Trophoblast cell (in vitro differentiated cells and primary cell): ENCODE results near the gene MAGI2.

Experiments used
- DNase-seq, 2 donors: peaks; one replicate each; pipeline ENCODE4 v3.0.0-alpha.2; 2016
- H2AFZ ChIP-seq: 2 replicates; pipeline ENCODE4 v1.6.1; 2013; ENCODE audit warnings: low read length, moderate library complexity, mild to moderate bottlenecking; ENCODE audit not compliant: insufficient read depth, poor library complexity
- H2AK5ac ChIP-seq: 2 replicates; pipeline ENCODE4 v1.6.1; 2013; ENCODE audit warnings: mild to moderate bottlenecking, low read length
- H2BK120ac ChIP-seq: 2 replicates; pipeline ENCODE4 v1.6.1; 2013; ENCODE audit warnings: low read length, mild to moderate bottlenecking, moderate library complexity; ENCODE audit not compliant: insufficient read depth, poor library complexity
- H2BK12ac ChIP-seq: 2 replicates; pipeline ENCODE4 v1.6.1; 2013; ENCODE audit warnings: mild to moderate bottlenecking, low read length, moderate library complexity
- H2BK5ac ChIP-seq: 2 replicates; pipeline ENCODE4 v1.6.1; 2013; ENCODE audit warnings: low read length, low read depth, moderate library complexity, mild to moderate bottlenecking; ENCODE audit not compliant: poor library complexity
- H3K14ac ChIP-seq: 2 replicates; pipeline ENCODE4 v1.6.1; 2013; ENCODE audit warnings: mild to moderate bottlenecking, low read length
- H3K18ac ChIP-seq: 2 replicates; pipeline ENCODE4 v1.6.1; 2013; ENCODE audit warnings: mild to moderate bottlenecking, low read length
- H3K23ac ChIP-seq: 2 replicates; pipeline ENCODE4 v1.6.1; 2013; ENCODE audit warnings: low read length
- H3K27ac ChIP-seq: 2 replicates; pipeline ENCODE4 v1.5.1; 2013; ENCODE audit warnings: low read depth, mild to moderate bottlenecking, inconsistent platforms, low read length, moderate library complexity
- H3K27me3 ChIP-seq: 2 replicates; pipeline ENCODE4 v1.6.1; 2013; ENCODE audit warnings: inconsistent platforms, mild to moderate bottlenecking, low read length, moderate library complexity; ENCODE audit not compliant: insufficient read depth
- H3K36me3 ChIP-seq, 2 experiments: 1 replicate in 1 of 2; 2 replicates in 1 of 2; pipeline ENCODE4 v1.6.1; 2013; ENCODE audit warnings: low read length in 2 of 2, mild to moderate bottlenecking in 2 of 2, moderate library complexity in 1 of 2; ENCODE audit not compliant: insufficient read depth in 2 of 2, control insufficient read depth in 1 of 2
- H3K4ac ChIP-seq: 2 replicates; pipeline ENCODE4 v1.6.1; 2013; ENCODE audit warnings: low read depth, mild to moderate bottlenecking, low read length, moderate library complexity
- H3K4me1 ChIP-seq, 2 experiments: 1 replicate in 1 of 2; 2 replicates in 1 of 2; pipeline ENCODE4 v1.6.1; 2013; ENCODE audit warnings: low read length in 2 of 2, mild to moderate bottlenecking in 2 of 2, moderate library complexity in 1 of 2; ENCODE audit not compliant: insufficient read depth in 2 of 2, control insufficient read depth in 1 of 2
- H3K4me2 ChIP-seq: 2 replicates; pipeline ENCODE4 v1.6.1; 2013; ENCODE audit warnings: inconsistent platforms, mild to moderate bottlenecking, low read length, moderate library complexity
- H3K4me3 ChIP-seq: 2 replicates; pipeline ENCODE4 v1.5.1; 2013; ENCODE audit warnings: mild to moderate bottlenecking, low read depth, low read length, inconsistent platforms
- H3K79me1 ChIP-seq: one replicate; pipeline ENCODE4 v1.6.1; 2013; ENCODE audit warnings: low read length
- H3K79me2 ChIP-seq: 2 replicates; pipeline ENCODE4 v1.6.1; 2013; ENCODE audit warnings: low read length, mild to moderate bottlenecking; ENCODE audit not compliant: control insufficient read depth, insufficient read depth, poor library complexity
- H3K9ac ChIP-seq: 2 replicates; pipeline ENCODE4 v1.6.1; 2013; ENCODE audit warnings: mild to moderate bottlenecking, low read length
- H3K9me3 ChIP-seq: 2 replicates; pipeline ENCODE4 v1.6.1; 2013; ENCODE audit warnings: low read depth, mild to moderate bottlenecking, control low read depth, inconsistent platforms, low read length; ENCODE audit not compliant: insufficient read depth
- H4K12ac ChIP-seq: 2 replicates; pipeline ENCODE4 v1.6.1; 2013; ENCODE audit warnings: low read depth, mild to moderate bottlenecking, low read length, moderate library complexity
- H4K8ac ChIP-seq: 2 replicates; pipeline ENCODE4 v1.6.1; 2013; ENCODE audit warnings: low read depth, mild to moderate bottlenecking, low read length, moderate library complexity
- H4K91ac ChIP-seq: one replicate; pipeline ENCODE4 v1.6.1; 2013; ENCODE audit warnings: low read depth, mild to moderate bottlenecking, low read length, moderate library complexity
- WGBS: extraction: QIAGEN DNeasy Blood & Tissue Kit; methylation state at CpG from one replicate; pipeline ENCODE4 v1.1.7; 2013; ENCODE audit warnings: missing lambda C conversion rate; ENCODE audit not compliant: insufficient read length, insufficient coverage; ENCODE audit errors: extremely low coverage; 5-methylcytosine and 5-hydroxymethylcytosine counted together

Gene MAGI2

DNA sequence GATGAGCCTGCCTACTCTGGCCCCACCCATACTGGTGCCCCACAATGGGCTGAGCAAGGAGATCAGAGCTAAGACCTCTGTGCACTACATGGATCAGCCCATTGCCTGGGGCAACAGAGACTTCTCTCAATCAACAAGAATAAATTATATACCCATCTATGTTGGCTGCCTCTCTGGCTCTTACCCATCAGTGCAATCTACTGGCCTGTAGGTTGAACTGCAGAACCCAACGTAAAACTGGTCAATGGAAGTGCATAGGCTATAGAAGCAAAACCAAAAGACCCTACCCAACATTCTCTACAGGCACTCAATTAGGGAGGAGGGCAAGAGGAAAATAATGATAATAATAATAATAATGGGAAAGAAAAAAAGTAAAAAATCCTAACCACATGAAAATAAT is 574.3 kb downstream of the MAGI2 start:
- Histone ChIP-seq H2BK120ac (no peak overlapping the region), H2BK12ac (no peak overlapping the region), H3K27ac (no peak overlapping the region), H2AK5ac (no peak overlapping the region), H3K4me1 (no peaks in the 10 kb centered on the region), H4K12ac (no peak overlapping the region), H3K79me1 (no peaks in the 10 kb centered on the region), H3K36me3 (no peaks in the 10 kb centered on the region), H3K4ac (no peak overlapping the region), H3K23ac (no peak overlapping the region), H4K91ac (no peak overlapping the region), H3K4me3 (no peak overlapping the region), H3K18ac (no peak overlapping the region), H3K4me2 (no peak overlapping the region), H2AFZ (no peak overlapping the region), H3K79me2 (no peaks in the 10 kb centered on the region), H3K14ac (no peak overlapping the region), H4K8ac (no peak overlapping the region), H3K27me3 (no peaks in the 10 kb centered on the region), H3K9ac (no peak overlapping the region), H3K9me3 (peaks cover 2% of the 10 kb centered on the region), H2BK5ac (no peak overlapping the region)
- no CpG with 5 or more reads among the region's 1 CpG for WGBS
- no peak for DNase-seq

DNA sequence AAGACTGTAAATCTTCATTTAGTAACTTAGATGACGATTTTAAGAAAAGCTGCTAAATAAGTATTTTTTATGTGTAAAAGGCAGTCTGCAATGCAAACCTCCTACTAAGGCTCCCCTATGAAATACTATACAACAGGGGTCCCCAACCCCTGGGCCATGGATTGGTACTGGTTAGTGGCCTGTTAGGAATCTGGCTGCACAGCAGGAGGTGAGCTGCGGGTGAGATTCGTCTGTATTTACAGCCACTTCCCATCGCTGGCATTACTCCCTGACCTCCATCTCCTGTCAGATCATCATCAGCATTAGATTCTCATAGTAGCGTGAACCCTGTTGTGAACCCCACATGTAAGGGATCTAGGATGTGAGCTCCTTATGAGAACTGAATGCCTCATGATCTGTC is 580.4 kb downstream of the MAGI2 start:
- no CpG with 5 or more reads among the region's 5 CpGs for WGBS
- H4K8ac ChIP-seq: no peak overlapping the region
- no peak overlapping the region for H2AK5ac ChIP-seq
- H3K18ac ChIP-seq: no peak overlapping the region
- no peak overlapping the region for H3K4me3 ChIP-seq
- no peaks in the 10 kb centered on the region for H3K79me1 ChIP-seq
- H4K91ac ChIP-seq: no peak overlapping the region
- H3K4me1 ChIP-seq: no peaks in the 10 kb centered on the region
- H3K4ac ChIP-seq: no peak overlapping the region
- H2AFZ ChIP-seq: no peak overlapping the region
- H4K12ac ChIP-seq: no peak overlapping the region
- no peak overlapping the region for H3K14ac ChIP-seq
- no peaks in the 10 kb centered on the region for H3K27me3 ChIP-seq
- no peaks in the 10 kb centered on the region for H3K36me3 ChIP-seq
- H3K9me3 ChIP-seq: no peaks in the 10 kb centered on the region
- no peak overlapping the region for H3K23ac ChIP-seq
- no peak overlapping the region for H3K9ac ChIP-seq
- no peak overlapping the region for H2BK120ac ChIP-seq
- H3K4me2 ChIP-seq: no peak overlapping the region
- no peak overlapping the region for H2BK5ac ChIP-seq
- H2BK12ac ChIP-seq: no peak overlapping the region
- DNase-seq: no peak
- H3K79me2 ChIP-seq: no peaks in the 10 kb centered on the region
- H3K27ac ChIP-seq: no peak overlapping the region

DNA sequence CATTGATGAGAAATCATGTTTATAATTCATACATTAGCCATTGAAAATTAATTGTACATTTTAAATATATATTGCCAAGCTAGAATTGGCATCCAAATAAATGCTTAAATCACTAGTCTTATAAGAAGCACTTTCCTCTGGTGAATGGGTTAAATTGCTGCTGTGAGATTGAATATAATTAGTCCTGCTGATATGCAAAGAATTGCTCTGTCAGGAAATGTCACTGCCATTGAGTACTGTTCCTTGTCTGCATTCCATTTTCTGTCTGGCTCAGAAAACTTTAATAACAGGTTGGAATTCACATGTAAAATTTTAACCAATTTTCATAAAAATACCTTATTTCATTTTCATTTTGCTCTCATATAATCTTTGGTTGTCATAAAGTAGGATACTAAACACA is 589.1 kb downstream of the MAGI2 start:
- Histone ChIP-seq H2BK12ac (no peak overlapping the region), H3K14ac (no peak overlapping the region), H3K4me2 (no peak overlapping the region), H3K27ac (no peak overlapping the region), H3K9me3 (no peaks in the 10 kb centered on the region), H3K27me3 (no peaks in the 10 kb centered on the region), H3K79me2 (no peaks in the 10 kb centered on the region), H3K36me3 (no peaks in the 10 kb centered on the region), H4K12ac (no peak overlapping the region), H4K91ac (no peak overlapping the region), H3K4ac (no peak overlapping the region), H3K23ac (no peak overlapping the region), H3K9ac (no peak overlapping the region), H3K79me1 (peaks cover 2% of the 10 kb centered on the region), H2BK5ac (no peak overlapping the region), H2AK5ac (no peak overlapping the region), H3K18ac (no peak overlapping the region), H2AFZ (no peak overlapping the region), H4K8ac (no peak overlapping the region), H3K4me1 (peaks cover 4 to 5% of the 10 kb centered on the region in 2 experiments), H2BK120ac (no peak overlapping the region), H3K4me3 (no peak overlapping the region)
- DNase-seq: no peak

DNA sequence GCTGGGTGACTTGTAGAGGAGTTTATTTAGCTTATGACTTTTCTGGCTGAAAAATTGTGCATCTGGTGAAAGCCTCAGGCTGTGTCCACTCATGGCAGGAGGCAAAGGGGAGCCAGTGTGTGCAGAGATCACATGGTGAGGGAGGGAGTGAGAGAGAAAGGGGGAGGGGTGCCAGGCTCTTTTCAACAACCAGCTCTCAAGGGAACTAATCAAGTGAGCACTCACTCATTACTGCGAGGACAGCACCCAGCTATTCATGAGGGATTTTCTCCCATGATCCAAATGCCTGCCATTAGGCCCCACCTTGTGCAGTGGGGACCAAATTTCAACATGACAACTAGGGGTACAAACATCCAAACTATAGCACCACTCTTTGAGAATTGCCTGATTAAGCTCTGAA is 590.2 kb downstream of the MAGI2 start:
- no peaks in the 10 kb centered on the region for H3K9me3 ChIP-seq
- no peak overlapping the region for H3K9ac ChIP-seq
- H3K36me3 ChIP-seq: no peaks in the 10 kb centered on the region
- DNase-seq: no peak
- H3K4ac ChIP-seq: no peak overlapping the region
- H3K4me3 ChIP-seq: no peak overlapping the region
- H3K4me2 ChIP-seq: no peak overlapping the region
- H3K14ac ChIP-seq: no peak overlapping the region
- H3K27me3 ChIP-seq: no peaks in the 10 kb centered on the region
- peak overlapping the region; percentile 54 for H4K8ac ChIP-seq
- peak overlapping the region; percentile 45 for H3K18ac ChIP-seq
- no peak overlapping the region for H3K23ac ChIP-seq
- peak overlapping the region; percentile 25 for H3K27ac ChIP-seq
- peaks cover 4 to 5% of the 10 kb centered on the region in 2 experiments for H3K4me1 ChIP-seq
- no peaks in the 10 kb centered on the region for H3K79me2 ChIP-seq
- H2AFZ ChIP-seq: no peak overlapping the region
- WGBS: no CpG with 5 or more reads among the region's 1 CpG
- H3K79me1 ChIP-seq: peaks cover 2% of the 10 kb centered on the region
- H2BK12ac ChIP-seq: peak overlapping the region; percentile 50
- H2BK5ac ChIP-seq: peak overlapping the region; percentile 14
- peak overlapping the region; percentile 66 for H2BK120ac ChIP-seq
- peak overlapping the region; percentile 14 for H4K91ac ChIP-seq
- H4K12ac ChIP-seq: no peak overlapping the region
- H2AK5ac ChIP-seq: no peak overlapping the region
